GM12878 (cell line): ENCODE data around the gene ELFN2. TPM values are rescaled to one million over a fixed set of nuclear protein-coding genes. Genes with fewer than 3 reads are reported as not detected.

Experiments
- ATAC-seq: fragments of 200-7000 bp; cut with Tn5 transposase; 3 replicates; pipeline ENCODE4 v1.9.1; 2020; ENCODE audit warnings: mild to moderate bottlenecking, moderate library complexity
- BruUV-seq: library from RNA; stranded (reverse); fragments of 400-500 nt; replicated peaks from 2 replicates; lab custom pipeline; 2021; lab: Mats Ljungman, UMichigan
- CTCF ChIA-PET: fragments of 300-600 bp; sonication (Branson Sonifier 250); formaldehyde crosslinking; extraction: SDS; loops from one replicate; lab custom pipeline; 2021; ENCODE audit warnings: inconsistent platforms; lab: Yijun Ruan, JAX
- POLR2A ChIA-PET: fragments of 350-600 bp; formaldehyde crosslinking; extraction: SDS; loops from one replicate; lab custom pipeline; 2021; ENCODE audit warnings: inconsistent platforms; lab: Charles Lee
- RAD21 ChIA-PET: fragments of 300-600 bp; sonication (Branson Sonifier 250); formaldehyde crosslinking; loops from one replicate; lab custom pipeline; 2023; ENCODE audit warnings: antibody characterized with exemption; ENCODE audit not compliant: unreplicated experiment; lab: Charles Lee
- SMC1A ChIA-PET: fragments of 300-600 bp; sonication (Branson Sonifier 250); formaldehyde crosslinking; loops from one replicate; lab custom pipeline; 2023; ENCODE audit not compliant: unreplicated experiment, uncharacterized antibody; lab: Charles Lee
- DNase-seq: peaks from one replicate; pipeline ENCODE4 v3.0.0-alpha.2; 2011; ENCODE audit warnings: low read depth, low spot score
- FAIRE-seq: peaks from 3 replicates; lab custom pipeline; 2011; peaks lifted over from hg19 to GRCh38; lab: Jason Lieb, UNC
- H2AFZ ChIP-seq: 2 replicates; pipeline ENCODE4 v1.6.0; 2011; ENCODE audit warnings: low read depth, low read length, control low read depth; ENCODE audit not compliant: control insufficient read depth
- H3K27ac ChIP-seq: 2 replicates; pipeline ENCODE4 v1.5.1; 2011; ENCODE audit warnings: control low read depth; ENCODE audit not compliant: control insufficient read depth, insufficient read depth
- H3K27me3 ChIP-seq, 2 experiments: replicated peaks in 1 of 2; 2 replicates each; pipeline versions ENCODE4 v1.6.0 to v1.6.1; 2011; ENCODE audit warnings: low read length in 1 of 2; ENCODE audit not compliant: control insufficient read depth in 2 of 2, insufficient read depth in 2 of 2
- H3K36me3 ChIP-seq, 2 experiments: 2 replicates each; pipeline ENCODE4 v1.5.1; 2011; ENCODE audit warnings: low read length in 1 of 2; ENCODE audit not compliant: control insufficient read depth in 2 of 2, insufficient read depth in 2 of 2
- H3K4me1 ChIP-seq: 2 replicates; pipeline ENCODE4 v1.6.1; 2011; ENCODE audit warnings: mild to moderate bottlenecking, low read length, moderate library complexity, mixed read lengths; ENCODE audit not compliant: control insufficient read depth, insufficient read depth
- H3K4me2 ChIP-seq: 2 replicates; pipeline ENCODE4 v1.6.0; 2011; ENCODE audit warnings: control low read depth; ENCODE audit not compliant: control insufficient read depth, insufficient read depth
- H3K4me3 ChIP-seq: fragments of 200-600 bp; sonication (generic); 2 replicates; pipeline ENCODE4 v1.5.1; 2016
- H3K79me2 ChIP-seq: 2 replicates; pipeline ENCODE4 v1.6.0; 2011; ENCODE audit warnings: low read length; ENCODE audit not compliant: control insufficient read depth, insufficient read depth
- H3K9ac ChIP-seq: 2 replicates; pipeline ENCODE4 v1.8.0; 2011; ENCODE audit warnings: low read length, control low read depth, mixed read lengths; ENCODE audit not compliant: control insufficient read depth, insufficient read depth
- H3K9me3 ChIP-seq: replicated peaks from 3 replicates; pipeline ENCODE4 v1.5.1; 2011; ENCODE audit warnings: mild to moderate bottlenecking, low read length; ENCODE audit not compliant: control insufficient read depth, insufficient read depth
- H4K20me1 ChIP-seq: 2 replicates; pipeline ENCODE4 v1.6.0; 2011; ENCODE audit not compliant: control insufficient read depth, insufficient read depth
- EGR1 ChIP-seq, 2 experiments: IDR thresholded peaks; 1 replicate in 1 of 2; 2 replicates in 1 of 2; pipeline ENCODE4 v1.6.1; 2011 to 2012; ENCODE audit warnings: low read depth in 2 of 2, low read length in 2 of 2, borderline replicate concordance in 1 of 2, mild to moderate bottlenecking in 1 of 2, moderate library complexity in 1 of 2
- GABPA ChIP-seq: IDR thresholded peaks from 2 replicates; pipeline ENCODE4 v1.6.1; 2014; ENCODE audit warnings: antibody characterized with exemption, low read depth, mild to moderate bottlenecking, inconsistent platforms
- MTA2 ChIP-seq: fragments of 450-650 bp; IDR thresholded peaks from 2 replicates; pipeline ENCODE4 v1.6.1; 2016; ENCODE audit warnings: low read depth, mild to moderate bottlenecking, moderate library complexity
- SPI1 ChIP-seq: IDR thresholded peaks from 2 replicates; pipeline ENCODE4 v1.6.1; 2011; ENCODE audit warnings: low read depth, mild to moderate bottlenecking, low read length, moderate library complexity, borderline replicate concordance; ENCODE audit not compliant: insufficient read depth
- WRNIP1 ChIP-seq: IDR thresholded peaks from 2 replicates; pipeline ENCODE4 v1.6.1; 2011; ENCODE audit warnings: low read depth, low read length, improper control_type of control experiment, borderline replicate concordance
- WGBS: methylation state at CpG from one replicate; pipeline ENCODE4 v1.1.6; 2016; ENCODE audit warnings: low lambda C conversion rate; ENCODE audit not compliant: insufficient replicate concordance, insufficient coverage; ENCODE audit errors: missing lambda C conversion rate; 5-methylcytosine and 5-hydroxymethylcytosine counted together
- in situ Hi-C: fragments of 300-500 bp; cut with MboI; formaldehyde crosslinking; loops from 9 replicates; pipeline ENCODE4 v1.14.3; 2018; ENCODE audit warnings: mixed read lengths
- intact Hi-C: fragments of 100-400 bp; cut with micrococcal nuclease; formaldehyde crosslinking; loops from one replicate; pipeline ENCODE4 v1.14.2; 2022; ENCODE audit not compliant: unreplicated experiment
- polyA plus RNA-seq, 11 experiments: library from polyadenylated mRNA; depleted of rRNA in 4 of 11; unstranded in 6 of 11; stranded (reverse) in 5 of 11; fragments of >200 nt; fragmentation: Nextera tagmentation in 4 of 11; fragmentation: Illumina TruSeq in 1 of 11; extraction: Ambion mirVana in 4 of 11; extraction: Trizol in 1 of 11; gene quantifications; 1 replicate in 1 of 11; 2 replicates in 10 of 11; pipeline versions ENCODE4 v1.2.1 to v1.2.3, GENCODE V29; 2011 to 2016; ENCODE audit warnings: inconsistent platforms in 2 of 11, missing spikeins in 2 of 11, low read depth in 1 of 11
- total RNA-seq, 4 experiments: library from RNA; depleted of rRNA in 3 of 4; stranded (reverse); fragments of >200 nt in 3 of 4; fragmentation: Illumina TruSeq in 1 of 4; extraction: Trizol in 1 of 4; gene quantifications; 2 replicates each; pipeline versions ENCODE4 v1.2.1 to v1.2.3, GENCODE V29; 2013 to 2021

The ELFN2 gene
- total and polyA plus RNA-seq, 10 of the 15 experiments (the other 5 are each of a cell fraction or from before 2014, with no cell fraction given), result 0.03 to 0.05 TPM; not detected in 8

DNA sequence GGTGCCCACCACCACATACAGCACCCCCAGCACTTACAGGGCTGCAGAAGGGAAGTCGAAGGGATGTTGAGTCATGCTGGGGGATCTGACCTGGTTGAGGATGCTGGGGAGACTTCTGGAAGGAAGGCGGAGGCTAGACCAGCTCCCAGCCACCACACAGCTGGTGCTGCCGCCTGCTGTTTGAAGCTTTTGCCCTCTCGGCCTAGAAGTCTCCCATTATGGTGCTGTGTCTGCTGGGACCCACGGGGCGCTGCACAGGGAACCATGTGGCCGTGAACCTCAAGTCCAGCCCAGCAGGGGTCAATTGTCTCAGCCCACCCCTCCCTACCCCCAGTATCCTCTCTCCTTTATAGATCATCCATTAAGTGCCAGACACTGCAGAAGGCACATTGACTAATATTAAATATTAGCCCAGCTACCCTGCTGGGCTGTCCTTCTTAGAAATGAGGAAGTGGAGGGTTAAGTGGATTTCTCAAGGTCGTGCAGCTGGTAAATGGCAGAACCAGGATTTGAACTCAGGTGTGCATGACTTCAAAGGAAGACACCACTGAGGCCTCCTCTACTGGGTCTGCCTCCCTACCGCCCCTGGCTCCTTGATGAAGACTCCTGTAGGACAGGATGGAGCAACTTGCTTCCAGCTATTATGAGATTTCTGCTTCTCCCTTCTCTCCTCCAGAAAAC is 95.3 kb downstream of the ELFN2 start (continued):
- TF ChIP-seq GABPA (no peak), WRNIP1 (no peak), SPI1 (peak; percentile 86)

DNA sequence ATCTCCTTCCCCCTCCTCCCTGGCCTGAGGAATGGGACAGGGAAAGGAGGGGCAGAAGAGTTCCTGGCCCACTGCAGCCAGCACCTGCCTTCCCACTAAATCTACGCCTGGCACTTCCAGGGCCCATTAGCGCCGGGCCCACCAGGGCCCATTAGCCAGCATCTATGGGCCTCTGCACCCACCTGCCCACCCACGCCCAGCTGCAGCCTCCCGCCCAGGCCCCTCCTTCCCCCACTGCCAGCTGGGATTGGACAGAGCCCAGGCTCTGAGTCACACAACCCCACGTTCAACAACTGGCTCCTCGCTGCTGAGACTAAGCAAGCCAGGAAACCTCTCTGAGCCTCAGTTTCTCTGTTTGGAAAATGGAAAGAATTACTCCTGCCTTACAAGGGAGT is 96.2 kb downstream of the ELFN2 start:
- no TSS peak for BruUV-seq

More for the DNA sequence above, 96.2 kb downstream of the ELFN2 start:
- no peak overlapping the region for H3K4me3 ChIP-seq
- H3K4me1 ChIP-seq, result no peaks in the 10 kb centered on the region; the same call in 1 of the 2 replicates
- H3K4me2 ChIP-seq, result no peak overlapping the region
- no peak overlapping the region for H2AFZ ChIP-seq
- peak in 1 of 2 experiments; percentile 54; a peak in 1 of 3 replicates for TF ChIP-seq EGR1 (IDR thresholded peaks at IDR 0.05; ENCODE audit: borderline replicate concordance in 1 of 2, low read depth in 2 of 2, low read length in 2 of 2)
- no peak for TF ChIP-seq MTA2
- ChIA-PET SMC1A (interaction anchor here (1.4 to 3.0 kb wide), 4 partner anchors 13 to 71 kb away, joined by 4 to 12 read pairs (median 8); no protein-coding TSS in a partner anchor), POLR2A (interaction anchor here (0.7 to 1.8 kb wide), 4 partner anchors 8 to 87 kb away, joined by 3 to 4 read pairs (median 4); partner anchors contain the start of gene RAC2), CTCF (interaction anchor here (0.7 to 3.4 kb wide), 14 partner anchors 10 to 219 kb away, joined by 3 to 17 read pairs (median 6); no protein-coding TSS in a partner anchor), RAD21 (interaction anchor here (0.7 to 3.0 kb wide), 5 partner anchors 14 to 236 kb away, joined by 3 to 13 read pairs (median 6); no protein-coding TSS in a partner anchor)
- H3K36me3 ChIP-seq, result no peaks in the 10 kb centered on the region
- H3K27me3 ChIP-seq, result peaks cover 8 to 10% of the 10 kb centered on the region in 2 experiments
- no peak for DNase-seq
- peak; percentile 26; the same call in 2 of the 3 replicates for ATAC-seq
- no peaks in the 10 kb centered on the region for H3K9me3 ChIP-seq
- intact Hi-C loops (no loop called here), in situ Hi-C loops (no loop called here)
- 40% methylated on average over 3 of the region's 7 CpGs for WGBS
- H3K27ac ChIP-seq, result no peak overlapping the region
- H4K20me1 ChIP-seq, result no peaks in the 10 kb centered on the region; the same call in 1 of the 2 replicates
- H3K9ac ChIP-seq, result no peak overlapping the region
- no peaks in the 10 kb centered on the region for H3K79me2 ChIP-seq
- no peak for FAIRE-seq
